Fibroblast of mammary gland (primary cell): Measurements from ENCODE around the gene RNF126.

ENCODE experiments used
- DNase-seq: peaks from one replicate; pipeline ENCODE4 v3.0.0-alpha.2; 2010; ENCODE audit warnings: low read depth
- H3K4me3 ChIP-seq: 2 replicates; pipeline ENCODE4 v1.5.1; 2011; ENCODE audit warnings: low read depth, mild to moderate bottlenecking, low read length, moderate library complexity; ENCODE audit not compliant: control insufficient read depth
- CTCF ChIP-seq: conservative IDR thresholded peaks from 2 replicates; pipeline ENCODE4 v1.5.1; 2011; ENCODE audit warnings: low read depth, low read length, inconsistent platforms; ENCODE audit not compliant: control insufficient read depth, insufficient read depth

RNF126 gene

GRCh38 chr19:682678-683320, 19.8 kb upstream of the RNF126 start:
- no peak overlapping the region for H3K4me3 ChIP-seq

GRCh38 chr19:681029-682019, 18.3 kb upstream of the RNF126 start:
- DNase-seq, result no peak
- no peak for TF ChIP-seq CTCF
- H3K4me3 ChIP-seq, result no peak overlapping the region

More at GRCh38 chr19:682678-683320, 19.8 kb upstream of the RNF126 start:
- TF ChIP-seq CTCF, result no peak
- DNase-seq, result no peak

- peak; percentile 96 for DNase-seq
- H3K4me3 ChIP-seq, result peak overlapping the region; percentile 47
- TF ChIP-seq CTCF, result no peak
These were observed 17.4 kb upstream of the RNF126 start for GRCh38 chr19:680287-681028.

- peak; percentile 84 for DNase-seq
- no peak for TF ChIP-seq CTCF
- H3K4me3 ChIP-seq, result peak overlapping the region; percentile 47
These were observed 16.6 kb upstream of the RNF126 start for GRCh38 chr19:679418-680286.

- DNase-seq, result no peak
- peak overlapping the region; percentile 47 for H3K4me3 ChIP-seq
- TF ChIP-seq CTCF, result no peak
These were observed 15.9 kb upstream of the RNF126 start for GRCh38 chr19:678791-679388.
